K562 (cell line): Measurements from ENCODE around the gene FNBP1. TPM values are rescaled to one million over a fixed set of nuclear protein-coding genes. Genes with fewer than 3 reads are reported as not detected.

Source experiments
- ATAC-seq: fragments of 200-7000 bp; cut with Tn5 transposase; 3 replicates; pipeline ENCODE4 v1.9.1; 2020; ENCODE audit warnings: moderate library complexity
- BruUV-seq: library from RNA; stranded (reverse); fragments of 400-500 nt; replicated peaks from 2 replicates; lab custom pipeline; 2021; lab: Mats Ljungman, UMichigan
- CTCF ChIA-PET: fragments of 300-600 bp; formaldehyde crosslinking; extraction: SDS; loops from one replicate; lab custom pipeline; 2021; ENCODE audit warnings: low intra/inter-chr PET ratio; lab: Yijun Ruan, JAX
- POLR2A ChIA-PET: fragments of 300-600, 350-650 bp; sonication (Branson Sonifier 250); formaldehyde crosslinking; extraction: SDS; loops from one replicate; lab custom pipeline; 2021; ENCODE audit warnings: antibody characterized with exemption, inconsistent platforms; lab: Yijun Ruan, JAX
- DNase-seq, 4 experiments: peaks; one replicate each; pipeline versions ENCODE4 v3.0.0 to v3.0.0-alpha.2; 2011 to 2018; ENCODE audit warnings: low spot score in 3 of 4, mixed read lengths in 3 of 4; ENCODE audit errors: extremely low read depth in 1 of 4
- FAIRE-seq: peaks from 2 replicates; lab custom pipeline; 2011; peaks lifted over from hg19 to GRCh38; lab: Jason Lieb, UNC
- H2AFZ ChIP-seq: 2 replicates; pipeline ENCODE4 v1.6.0; 2011; ENCODE audit warnings: low read depth, low read length, control low read depth, inconsistent platforms
- H3K27ac ChIP-seq: fragments of 200-600 bp; 3 replicates; pipeline ENCODE4 v1.8.0; 2011; ENCODE audit warnings: low read depth, mild to moderate bottlenecking, control low read depth, inconsistent platforms, low read length, moderate library complexity, mixed read lengths; ENCODE audit errors: extremely low read depth
- H3K27me3 ChIP-seq, 2 experiments: fragments of 300-600 bp in 1 of 2; 2 replicates in 1 of 2; 3 replicates in 1 of 2; pipeline versions ENCODE4 v1.6.0 to v1.8.0; 2011; ENCODE audit warnings: inconsistent platforms in 2 of 2, low read length in 2 of 2, mild to moderate bottlenecking in 1 of 2, mixed read lengths in 1 of 2, moderate library complexity in 1 of 2; ENCODE audit not compliant: control insufficient read depth in 2 of 2, insufficient read depth in 2 of 2
- H3K36me3 ChIP-seq: fragments of 300-600 bp; 3 replicates; pipeline ENCODE4 v1.8.0; 2011; ENCODE audit warnings: mild to moderate bottlenecking, low read length, inconsistent platforms; ENCODE audit not compliant: control insufficient read depth, insufficient read depth
- H3K4me1 ChIP-seq, 2 experiments: fragments of 200-600 bp in 1 of 2; replicated peaks in 1 of 2; 2 replicates in 1 of 2; 3 replicates in 1 of 2; pipeline versions ENCODE4 v1.5.1 to v1.8.0; 2011; ENCODE audit warnings: inconsistent platforms in 2 of 2, low read length in 2 of 2, mild to moderate bottlenecking in 1 of 2, mixed read lengths in 1 of 2, moderate library complexity in 1 of 2; ENCODE audit not compliant: control insufficient read depth in 2 of 2, insufficient read depth in 2 of 2
- H3K4me2 ChIP-seq: 2 replicates; pipeline ENCODE4 v1.6.1; 2011; ENCODE audit warnings: low read length, control low read depth, inconsistent platforms, mixed read lengths; ENCODE audit not compliant: insufficient read depth
- H3K4me3 ChIP-seq: fragments of 200-600 bp; sonication (generic), shearing (Covaris generic); 2 replicates; pipeline ENCODE4 v1.5.1; 2016; ENCODE audit warnings: control low read depth, inconsistent platforms
- H3K79me2 ChIP-seq: fragments of 200-600 bp; 3 replicates; pipeline ENCODE4 v1.8.0; 2011; ENCODE audit warnings: low read length, inconsistent platforms; ENCODE audit not compliant: control insufficient read depth, insufficient read depth
- H3K9ac ChIP-seq, 2 experiments: 2 replicates each; pipeline versions ENCODE4 v1.6.0 to v1.6.1; 2011; ENCODE audit warnings: low read depth in 2 of 2, low read length in 2 of 2, control low read depth in 1 of 2, inconsistent platforms in 1 of 2, mild to moderate bottlenecking in 1 of 2, mixed read lengths in 1 of 2; ENCODE audit not compliant: insufficient read depth in 1 of 2
- H3K9me1 ChIP-seq: one replicate; pipeline ENCODE4 v1.6.0; 2011; ENCODE audit warnings: inconsistent platforms, mild to moderate bottlenecking, low read length, moderate library complexity; ENCODE audit not compliant: control insufficient read depth, insufficient read depth
- H3K9me3 ChIP-seq: replicated peaks from 2 replicates; pipeline ENCODE4 v1.5.1; 2011; ENCODE audit warnings: low read depth, low read length, inconsistent platforms; ENCODE audit not compliant: control insufficient read depth, insufficient read depth
- H4K20me1 ChIP-seq: replicated peaks from 2 replicates; pipeline ENCODE4 v1.6.1; 2011; ENCODE audit warnings: low read length, inconsistent platforms, mixed read lengths; ENCODE audit not compliant: control insufficient read depth, insufficient read depth
- BRCA1 ChIP-seq, 2 experiments: fragments of 450-650 bp in 1 of 2; sonication (generic) in 1 of 2; formaldehyde crosslinking in 1 of 2; IDR thresholded peaks; 2 replicates each; pipeline versions ENCODE4 v1.5.0 to v1.6.1; 2017 to 2020; ENCODE audit warnings: mild to moderate bottlenecking in 1 of 2, missing genetic modification reagents in 1 of 2
- CGGBP1 ChIP-seq: fragments of 250-450 bp; sonication (Bioruptor Pico); IDR thresholded peaks from 2 replicates; pipeline ENCODE4 v1.9.0; 2021; ENCODE audit warnings: mild to moderate bottlenecking
- CREM ChIP-seq: IDR thresholded peaks from 2 replicates; pipeline ENCODE4 v1.6.1; 2014; ENCODE audit warnings: antibody characterized with exemption, low read depth
- CTCF ChIP-seq, 3 experiments: IDR thresholded peaks in 2 of 3; conservative IDR thresholded peaks in 1 of 3; 2 replicates each; pipeline ENCODE4 v1.5.1; 2011 to 2012; ENCODE audit warnings: low read length in 3 of 3, mild to moderate bottlenecking in 3 of 3, control low read depth in 2 of 3, improper control_type of control experiment in 1 of 3, inconsistent platforms in 1 of 3, low read depth in 1 of 3, mixed read lengths in 1 of 3, moderate library complexity in 1 of 3; ENCODE audit not compliant: insufficient read depth in 2 of 3
- RAD21 ChIP-seq, 2 experiments: fragments of 250-450 bp in 1 of 2; fragments of 450-650 bp in 1 of 2; sonication (Bioruptor Pico) in 1 of 2; formaldehyde crosslinking in 1 of 2; IDR thresholded peaks in 1 of 2; conservative IDR thresholded peaks in 1 of 2; 2 replicates each; pipeline versions ENCODE4 v1.4.0 to v1.8.0; 2020 to 2022; ENCODE audit warnings: mild to moderate bottlenecking in 2 of 2, moderate library complexity in 1 of 2
- RBM15 ChIP-seq: fragments of 200-400 bp; formaldehyde crosslinking; IDR thresholded peaks from 2 replicates; pipeline ENCODE4 v1.6.1; 2018; ENCODE audit warnings: mild to moderate bottlenecking, low read length, moderate library complexity; ENCODE audit not compliant: insufficient read depth
- TAF9B ChIP-seq: fragments of 450-650 bp; IDR thresholded peaks from 2 replicates; pipeline ENCODE4 v1.6.1; 2018; ENCODE audit warnings: mild to moderate bottlenecking; ENCODE audit not compliant: partially characterized antibody
- WGBS: fragments of 100-300 bp; shearing (Covaris generic); methylation state at CpG from one replicate; pipeline ENCODE4 v1.1.6; 2016; ENCODE audit warnings: low coverage, mixed read lengths; ENCODE audit not compliant: insufficient coverage; ENCODE audit errors: missing lambda C conversion rate; 5-methylcytosine and 5-hydroxymethylcytosine counted together
- in situ Hi-C: fragments of 300-500 bp; cut with MboI; formaldehyde crosslinking; loops from 4 replicates; pipeline ENCODE4 v1.15.0; 2018; ENCODE audit warnings: inconsistent platforms, mixed read lengths
- intact Hi-C: fragments of 100-400 bp; cut with micrococcal nuclease; formaldehyde crosslinking; loops from 2 replicates; pipeline ENCODE4 v1.14.2; 2022
- polyA plus RNA-seq, 8 experiments: library from polyadenylated mRNA; depleted of rRNA in 4 of 8; stranded (reverse) in 5 of 8; unstranded in 3 of 8; fragments of >200 nt; fragmentation: Nextera tagmentation in 2 of 8; fragmentation: Illumina TruSeq in 1 of 8; extraction: Ambion mirVana in 2 of 8; extraction: Trizol in 1 of 8; gene quantifications; 2 replicates each; pipeline versions ENCODE4 v1.2.1 to v1.2.3, GENCODE V29; 2011 to 2014; ENCODE audit warnings: inconsistent platforms in 1 of 8, missing spikeins in 1 of 8
- total RNA-seq, 7 experiments: library from RNA; depleted of rRNA in 6 of 7; stranded (reverse); fragments of >200 nt in 6 of 7; fragmentation: Illumina TruSeq in 2 of 7; extraction: Trizol in 2 of 7; gene quantifications; 2 replicates each; pipeline versions ENCODE4 v1.2.1 to v1.2.3, GENCODE V29; 2011 to 2021; ENCODE audit warnings: low replicate concordance in 1 of 7
- TF ChIP-seq, protein P1 (sequence below), 2 experiments: fragments of 450-650 bp; formaldehyde crosslinking in 1 of 2; IDR thresholded peaks; 2 replicates each; pipeline versions ENCODE4 v1.4.0 to v1.6.1; 2014 to 2020; ENCODE audit warnings: mild to moderate bottlenecking in 2 of 2, borderline replicate concordance in 1 of 2, low read depth in 1 of 2

The FNBP1 gene
- total and polyA plus RNA-seq, 9 of the 15 experiments (the other 6 are each of a cell fraction or from before 2014, with no cell fraction given), result 1.8 to 14.9 (median 7.6) TPM

DNA sequence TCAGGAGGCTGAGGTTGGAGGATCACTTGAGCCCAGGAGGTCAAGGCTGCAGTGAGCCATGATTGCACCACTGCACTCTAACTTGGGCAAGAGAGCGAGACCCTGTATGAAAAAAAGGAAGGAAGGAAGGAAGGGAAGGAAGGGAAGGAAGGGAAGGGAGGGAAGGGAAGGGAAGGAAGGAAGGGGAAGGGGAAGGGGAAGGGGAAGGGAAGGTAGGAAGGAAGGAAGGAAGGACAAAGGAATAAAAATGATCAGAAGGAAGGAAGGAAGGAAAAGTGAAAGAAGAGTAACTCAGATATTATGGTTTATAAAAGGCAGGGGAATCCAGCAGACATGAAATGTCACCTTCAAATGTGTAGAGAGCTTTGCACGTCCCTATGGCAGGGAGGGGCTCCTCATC, 143.4 kb downstream of the FNBP1 start (continued):
- TF ChIP-seq CREM (no peak), TAF9B (no peak)
- TF ChIP-seq, all 486 proteins: peak for 11

- in situ Hi-C loops, result no loop called here
- Histone ChIP-seq H3K79me2 (no peaks in the 10 kb centered on the region), H3K4me3 (no peak overlapping the region), H4K20me1 (no peaks in the 10 kb centered on the region), H3K9me1 (no peaks in the 10 kb centered on the region), H3K4me2 (no peak overlapping the region), H3K36me3 (no peaks in the 10 kb centered on the region), H3K9me3 (0 out of 2 replicates have a peak, but pooled peaks cover 1% of the 10 kb centered on the region), H3K27me3 (no peaks in the 10 kb centered on the region), H3K4me1 (peaks cover 6 to 10% of the 10 kb centered on the region in 2 experiments; a peak in 4 of 5 replicates), H3K27ac (no peak overlapping the region), H2AFZ (no peak overlapping the region), H3K9ac (no peak overlapping the region)
- intact Hi-C loops, result no loop called here
- DNase-seq (peak in 2 of 4 experiments; percentile 21 to 27), ATAC-seq (no peak), FAIRE-seq (peak; percentile 35)
- 66% methylated on average over 8 of the region's 8 CpGs for WGBS
- ChIA-PET CTCF (no interaction called here), POLR2A (interaction anchor here (1.1 to 2.2 kb wide), 2 partner anchors 11 to 12 kb away, joined by 7 to 8 read pairs; no protein-coding TSS in a partner anchor)
- BruUV-seq, result no TSS peak
- TF ChIP-seq RAD21 (CRISPR knock-in tag; conservative IDR thresholded peaks at IDR 0.05 in 1 of 2, IDR thresholded peaks at IDR 0.05 in 1 of 2) (peak in 1 of 2 experiments; percentile 27; a peak in 1 of 4 replicates), CGGBP1 (no peak), RBM15 (no peak), BRCA1 (IDR thresholded peaks at IDR 0.05) (no peak), BRCA1 (CRISPR knock-in tag; IDR thresholded peaks at IDR 0.05) (no peak), CTCF (IDR thresholded peaks at IDR 0.05 in 2 of 3, conservative IDR thresholded peaks at IDR 0.05 in 1 of 3; ENCODE audit: insufficient read depth in 2 of 3, low read depth in 1 of 3, low read length in 3 of 3) (peak in 1 of 3 experiments; percentile 41; a peak in 2 of 6 replicates)
- TF ChIP-seq, protein P1, sequence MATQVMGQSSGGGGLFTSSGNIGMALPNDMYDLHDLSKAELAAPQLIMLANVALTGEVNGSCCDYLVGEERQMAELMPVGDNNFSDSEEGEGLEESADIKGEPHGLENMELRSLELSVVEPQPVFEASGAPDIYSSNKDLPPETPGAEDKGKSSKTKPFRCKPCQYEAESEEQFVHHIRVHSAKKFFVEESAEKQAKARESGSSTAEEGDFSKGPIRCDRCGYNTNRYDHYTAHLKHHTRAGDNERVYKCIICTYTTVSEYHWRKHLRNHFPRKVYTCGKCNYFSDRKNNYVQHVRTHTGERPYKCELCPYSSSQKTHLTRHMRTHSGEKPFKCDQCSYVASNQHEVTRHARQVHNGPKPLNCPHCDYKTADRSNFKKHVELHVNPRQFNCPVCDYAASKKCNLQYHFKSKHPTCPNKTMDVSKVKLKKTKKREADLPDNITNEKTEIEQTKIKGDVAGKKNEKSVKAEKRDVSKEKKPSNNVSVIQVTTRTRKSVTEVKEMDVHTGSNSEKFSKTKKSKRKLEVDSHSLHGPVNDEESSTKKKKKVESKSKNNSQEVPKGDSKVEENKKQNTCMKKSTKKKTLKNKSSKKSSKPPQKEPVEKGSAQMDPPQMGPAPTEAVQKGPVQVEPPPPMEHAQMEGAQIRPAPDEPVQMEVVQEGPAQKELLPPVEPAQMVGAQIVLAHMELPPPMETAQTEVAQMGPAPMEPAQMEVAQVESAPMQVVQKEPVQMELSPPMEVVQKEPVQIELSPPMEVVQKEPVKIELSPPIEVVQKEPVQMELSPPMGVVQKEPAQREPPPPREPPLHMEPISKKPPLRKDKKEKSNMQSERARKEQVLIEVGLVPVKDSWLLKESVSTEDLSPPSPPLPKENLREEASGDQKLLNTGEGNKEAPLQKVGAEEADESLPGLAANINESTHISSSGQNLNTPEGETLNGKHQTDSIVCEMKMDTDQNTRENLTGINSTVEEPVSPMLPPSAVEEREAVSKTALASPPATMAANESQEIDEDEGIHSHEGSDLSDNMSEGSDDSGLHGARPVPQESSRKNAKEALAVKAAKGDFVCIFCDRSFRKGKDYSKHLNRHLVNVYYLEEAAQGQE (IDR thresholded peaks at IDR 0.05; ENCODE audit: borderline replicate concordance), result peak; percentile 27; the same call in 1 of the 2 replicates
- TF ChIP-seq, protein P1 (CRISPR knock-in tag; IDR thresholded peaks at IDR 0.05; ENCODE audit: low read depth), result no peak
Measured at GRCh38 chr9:129898185-129898584, 144.8 kb downstream of the FNBP1 start.
